GOT3 (cell line): ENCODE measurements around the gene SERPINA9.
"Not testable (repeated sequence)": the region's sequence is repeated elsewhere in the genome, so short reads cannot be mapped to it uniquely, and the experiment has no call there.

Experiments
- DNase-seq: peaks from one replicate; lab custom pipeline; 2025; ENCODE audit warnings: mixed read lengths; lab: John Stamatoyannopoulos, UW

SERPINA9 gene

DNA sequence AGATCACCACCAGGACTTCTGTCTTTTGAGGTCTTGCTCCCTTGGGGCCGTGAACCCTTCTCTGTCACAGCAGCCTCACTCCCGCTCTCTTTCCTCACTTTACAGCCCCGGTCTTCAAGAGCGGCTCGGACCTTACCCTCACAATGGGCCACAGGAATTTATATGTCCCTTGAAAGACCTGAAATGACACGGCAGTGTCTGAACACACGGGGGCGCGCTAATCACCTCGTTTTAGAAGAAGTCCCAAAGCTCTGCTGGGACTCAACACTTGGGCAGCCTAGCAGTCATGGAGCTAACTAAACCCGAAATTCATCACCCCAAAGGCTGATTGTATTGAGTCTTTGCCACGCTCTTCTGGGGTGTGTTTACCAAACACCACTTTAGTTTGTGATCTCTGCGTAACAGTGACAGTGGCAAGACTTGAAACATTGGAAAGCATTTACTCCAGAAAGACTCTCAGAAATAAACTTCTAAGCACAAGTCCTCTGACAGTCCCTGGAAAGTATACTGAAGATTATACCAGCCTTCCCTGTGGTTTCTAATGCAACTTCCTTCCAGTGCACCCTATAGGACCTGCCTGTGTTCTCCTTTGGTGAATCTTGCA is 52.4 kb downstream of the SERPINA9 start:
- DNase-seq = no peak

DNA sequence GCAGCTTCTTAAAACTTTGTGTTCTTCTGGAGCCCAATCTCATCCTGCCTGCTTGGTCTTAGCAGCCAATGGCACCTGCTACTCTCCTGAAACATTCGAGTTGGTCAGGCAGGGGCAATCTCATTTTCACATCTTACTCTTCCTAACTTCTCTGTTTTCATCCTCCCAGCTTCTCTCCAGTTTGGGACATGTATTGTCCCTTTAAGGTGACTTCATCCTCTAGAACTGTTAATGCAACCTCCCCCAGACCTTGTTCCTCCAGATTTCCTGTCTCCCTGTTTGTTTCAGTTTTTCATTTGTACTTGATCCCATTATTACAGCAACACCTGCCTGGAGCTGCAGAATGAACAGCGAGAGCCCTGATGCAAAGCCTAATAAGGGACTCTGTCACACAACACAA is 54.7 kb downstream of the SERPINA9 start:
- no peak for DNase-seq

DNA sequence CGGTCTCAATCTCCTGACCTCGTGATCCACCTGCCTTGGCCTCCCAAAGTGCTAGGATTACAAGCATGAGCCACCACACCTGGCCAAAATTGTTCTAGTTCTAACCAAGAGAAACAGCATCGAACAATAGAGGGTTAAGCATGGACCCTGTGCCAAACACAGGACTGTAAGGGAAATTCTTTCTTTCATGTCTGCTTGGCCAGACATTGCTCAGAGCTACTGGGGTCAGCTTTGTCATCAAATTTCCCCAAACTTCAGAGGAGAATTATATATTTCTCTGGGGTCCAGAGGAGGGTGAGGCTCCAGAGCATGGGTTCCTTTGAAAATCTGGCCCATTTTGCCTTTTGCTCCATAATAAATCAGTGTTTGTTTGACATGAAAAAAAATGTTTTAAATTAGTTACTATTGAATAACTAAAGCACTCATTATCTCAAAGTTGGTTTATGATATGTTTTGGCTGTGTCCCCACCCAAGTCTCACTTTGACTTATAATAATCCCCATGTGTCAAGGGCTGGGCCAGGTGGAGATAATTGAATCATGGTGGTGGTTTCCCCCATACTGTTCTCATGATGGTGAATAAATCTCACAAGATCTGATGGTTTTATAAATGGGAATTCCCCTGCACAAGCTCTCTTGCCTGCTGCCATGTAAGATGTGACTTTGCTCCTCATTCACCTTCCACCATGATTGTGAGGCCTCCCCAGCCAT is 58.3 kb downstream of the SERPINA9 start:
- not testable (repeated sequence) for DNase-seq
